ENCODE results near the gene MAP6D1. TPM values are rescaled to one million over a fixed set of nuclear protein-coding genes. Genes with fewer than 3 reads are reported as not detected.

Gene MAP6D1
- polyA plus RNA-seq, 1 donor: 0.88 TPM

DNA sequence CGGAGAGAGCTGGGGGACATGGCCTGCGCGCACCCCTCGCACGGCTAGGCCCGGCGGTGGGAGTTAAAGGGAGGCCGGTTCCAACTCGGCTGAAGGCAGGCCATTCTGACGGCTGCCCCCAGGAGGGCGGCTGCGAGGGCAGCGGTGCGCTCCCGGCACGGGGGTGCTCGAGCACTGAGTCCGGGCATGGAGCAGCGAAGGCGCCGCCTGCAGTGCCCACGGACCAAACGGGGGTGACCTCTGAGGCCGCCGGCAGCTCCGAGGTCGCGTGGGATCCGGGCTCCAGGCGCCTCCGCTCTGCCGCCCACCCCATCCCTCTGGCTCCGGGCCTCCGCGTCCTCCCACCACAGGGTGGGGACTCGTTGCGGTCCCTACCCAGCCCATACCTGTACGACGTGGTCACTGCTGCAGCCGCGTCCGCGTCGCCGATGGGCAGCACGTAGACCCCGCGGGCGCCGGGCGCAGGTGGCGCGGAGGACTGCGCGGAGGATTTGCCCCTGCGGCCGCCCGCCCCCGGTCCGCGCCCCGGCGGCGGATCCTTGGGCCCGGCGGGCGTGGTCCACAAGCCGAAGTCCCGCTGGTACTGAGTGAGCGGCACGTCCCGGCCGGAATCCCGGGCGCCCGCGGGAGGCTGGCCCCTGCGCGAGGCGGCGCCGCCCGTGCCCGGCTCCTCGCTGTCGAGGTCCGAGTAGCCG, 469 bp downstream of the MAP6D1 start:
- DNase-seq: no peak

DNA sequence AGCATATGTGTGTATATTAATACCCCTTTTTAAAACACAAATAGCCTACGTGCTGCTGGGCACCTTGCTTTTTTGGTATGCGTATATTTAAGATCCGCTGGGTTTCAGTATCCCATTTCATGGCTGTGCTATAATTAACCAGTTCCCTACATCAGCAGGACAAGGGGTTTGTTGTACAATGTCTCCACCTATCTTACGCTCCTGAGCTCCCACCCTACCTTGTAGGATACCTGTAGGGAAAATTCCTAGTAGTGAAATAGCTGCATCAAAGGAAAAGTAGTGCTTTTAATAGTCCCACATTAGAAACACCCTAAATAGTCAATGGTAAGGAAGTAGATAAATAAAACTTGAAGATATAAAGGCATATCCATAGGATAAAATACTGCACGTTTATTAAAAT, 1.4 kb downstream of the MAP6D1 start:
- no peak for DNase-seq

DNA sequence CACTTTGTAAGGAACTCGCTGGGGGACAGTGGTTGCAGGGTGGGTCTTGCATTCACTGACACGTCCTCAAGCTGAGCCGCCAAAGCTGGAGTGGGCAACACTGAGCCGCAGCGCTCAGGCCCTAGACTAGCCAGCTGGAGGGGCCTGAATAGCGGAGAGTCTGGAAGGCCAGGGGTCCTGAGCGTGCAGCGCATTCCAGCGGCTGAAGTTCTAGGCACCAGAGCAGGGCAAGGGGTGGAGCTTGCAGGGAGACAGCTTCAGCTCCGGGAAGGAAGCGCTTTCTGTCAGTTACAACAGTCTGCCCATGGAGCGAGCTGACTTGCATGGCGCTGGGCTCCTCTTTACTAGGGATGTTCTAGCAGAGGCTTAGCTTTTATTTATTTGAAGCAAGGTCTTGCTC, 2.7 kb downstream of the MAP6D1 start:
- no peak for DNase-seq

DNA sequence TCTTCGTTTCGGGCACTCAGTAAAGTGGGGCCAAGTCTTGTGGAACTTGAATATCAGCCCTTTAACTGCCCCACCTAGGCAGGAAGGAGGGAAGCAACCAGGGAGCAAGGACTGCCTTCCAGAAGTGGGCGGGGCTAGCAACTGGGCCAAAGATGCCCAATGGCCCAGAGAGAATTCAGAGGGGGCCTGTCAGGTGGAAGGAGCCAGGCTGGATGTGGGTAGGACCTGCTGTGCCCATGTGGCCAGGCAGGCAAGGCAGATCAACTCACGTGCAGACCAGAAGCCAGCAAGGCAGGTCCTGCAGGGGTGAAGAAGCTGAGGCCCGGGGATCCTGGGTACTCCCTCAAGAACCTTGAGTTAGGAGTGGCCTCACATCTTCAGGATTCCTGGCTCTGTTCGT, 5.5 kb downstream of the MAP6D1 start:
- DNase-seq: no peak

DNA sequence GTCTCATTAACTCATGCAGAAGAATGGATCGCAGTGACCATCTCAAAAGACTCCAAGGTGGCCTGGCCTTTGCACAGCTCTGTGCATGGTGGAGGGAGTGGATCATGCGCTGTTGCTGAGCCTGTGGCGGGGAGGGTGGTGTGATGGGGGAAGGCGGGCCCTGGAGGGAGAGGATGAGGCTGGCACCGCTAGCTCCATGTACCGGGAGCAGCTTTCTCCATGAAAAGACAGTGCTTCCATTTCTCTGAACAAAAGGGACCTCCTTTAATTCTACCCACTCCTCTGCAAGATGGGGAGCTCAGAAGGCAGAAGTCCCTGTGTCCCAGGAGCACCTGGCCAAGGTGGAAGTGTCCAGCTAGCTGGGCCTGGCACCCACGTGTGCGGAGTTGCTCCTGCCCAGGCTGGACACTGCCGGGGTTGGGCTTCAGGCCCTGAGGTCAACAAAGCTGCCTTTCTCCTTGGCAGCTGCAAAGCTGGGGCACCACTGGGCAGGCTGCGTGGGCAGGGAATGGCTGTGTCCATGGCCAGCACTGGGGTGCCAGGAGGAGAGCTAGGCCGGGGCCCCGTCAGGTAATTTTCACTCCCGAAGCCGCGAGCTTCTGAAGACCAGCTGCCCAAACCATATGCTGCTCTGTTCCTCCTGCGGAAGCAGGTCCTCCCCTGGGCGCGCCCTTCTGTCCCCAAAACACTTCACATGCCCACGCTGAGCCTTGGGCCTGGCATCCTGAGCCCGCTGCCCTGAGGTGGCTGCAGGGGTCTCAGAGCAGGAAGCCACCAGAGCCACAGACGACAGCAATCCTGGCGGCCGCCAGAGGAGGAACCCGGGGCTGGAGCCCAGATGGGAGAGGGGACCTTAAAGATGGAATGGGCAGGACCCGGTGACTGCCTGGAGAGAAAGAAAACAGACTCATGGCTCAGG, 6.4 kb downstream of the MAP6D1 start:
- no peak for DNase-seq

DNA sequence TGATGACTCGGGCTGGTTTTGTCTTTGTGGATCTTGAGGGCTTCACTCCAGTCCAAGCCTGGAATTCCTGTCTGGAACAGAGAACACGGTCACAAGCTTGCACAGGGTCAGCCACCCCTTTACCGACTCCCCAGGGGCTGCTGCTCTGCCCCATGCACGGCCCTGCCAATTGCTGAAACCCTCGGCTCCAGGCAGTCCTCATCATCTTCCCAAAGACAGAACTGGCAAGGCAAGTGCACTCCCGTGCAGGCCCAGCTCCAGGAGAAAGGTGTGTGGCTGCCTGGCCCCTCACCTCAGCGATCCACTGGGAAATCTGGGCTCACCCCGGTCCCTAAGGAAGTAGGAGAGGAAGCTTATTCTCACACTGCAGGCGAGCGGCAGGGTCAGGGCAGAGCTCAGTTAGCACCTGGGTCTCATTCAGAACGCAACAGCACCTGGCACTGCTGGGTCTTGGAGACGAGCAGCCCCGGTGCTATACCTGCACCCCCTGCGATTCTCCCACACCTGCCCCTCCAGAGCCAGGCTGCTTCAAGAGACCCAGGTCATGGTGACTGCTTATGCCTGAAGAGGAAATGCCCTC, 7.2 kb downstream of the MAP6D1 start:
- no peak for DNase-seq

DNA sequence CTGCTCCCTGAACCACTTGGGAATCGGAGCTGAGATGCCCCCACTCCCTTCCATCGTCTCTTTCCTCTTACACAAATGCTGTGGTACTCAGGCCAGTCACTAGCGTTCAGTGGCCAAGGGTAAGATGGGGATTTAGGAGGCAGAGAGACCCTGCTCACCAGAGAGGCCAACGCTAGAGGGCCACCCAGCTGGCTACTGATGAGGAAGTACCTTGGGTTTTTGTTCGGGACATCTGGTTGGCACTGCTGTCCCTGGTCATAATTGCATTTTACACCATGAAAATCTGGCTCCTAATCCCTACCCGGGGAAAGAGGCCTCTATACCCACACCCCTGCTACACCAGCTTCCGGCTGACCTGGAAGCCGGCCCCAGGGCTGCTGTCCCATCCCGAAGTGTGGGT, 7.7 kb downstream of the MAP6D1 start:
- DNase-seq: no peak

DNA sequence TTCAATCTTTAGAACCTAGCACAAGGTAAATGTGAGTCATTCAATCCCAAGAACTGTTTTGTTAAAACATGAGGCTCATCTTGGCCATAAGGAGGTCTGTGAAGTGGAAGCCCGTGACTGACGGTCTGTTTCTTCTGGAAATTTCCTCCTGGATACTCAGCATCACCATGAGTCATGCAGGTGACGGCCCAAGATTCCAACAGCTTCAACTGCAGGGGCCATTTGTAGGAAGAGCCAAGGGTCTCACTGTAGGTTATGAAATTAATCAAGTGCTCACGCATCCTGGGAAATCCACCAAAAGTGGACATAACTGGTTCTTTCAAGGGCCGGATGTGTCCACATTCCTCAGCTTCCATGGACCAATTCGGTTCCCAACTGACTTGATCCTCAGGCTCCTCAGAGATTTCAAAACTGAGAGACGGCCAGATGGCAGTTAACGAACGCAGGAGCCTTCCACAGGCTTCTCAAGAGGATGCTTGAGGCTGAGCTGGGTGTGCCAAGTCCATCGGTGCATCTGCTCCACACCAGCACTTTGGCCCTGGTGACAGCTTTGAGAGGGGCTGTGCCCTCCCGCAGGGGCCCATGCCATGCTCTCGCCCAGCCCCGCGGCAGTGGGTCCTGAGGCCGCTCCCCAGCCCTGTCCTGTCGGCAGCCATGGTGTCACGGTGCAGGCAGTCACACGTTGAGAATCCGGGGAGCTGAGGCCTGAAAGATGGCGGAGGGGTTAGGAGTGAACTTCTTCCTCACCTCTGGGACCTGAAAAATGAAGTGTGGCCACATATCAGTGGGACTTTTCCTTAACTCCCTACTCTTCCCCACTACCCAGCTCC, 8.5 kb downstream of the MAP6D1 start:
- DNase-seq: no peak

DNA sequence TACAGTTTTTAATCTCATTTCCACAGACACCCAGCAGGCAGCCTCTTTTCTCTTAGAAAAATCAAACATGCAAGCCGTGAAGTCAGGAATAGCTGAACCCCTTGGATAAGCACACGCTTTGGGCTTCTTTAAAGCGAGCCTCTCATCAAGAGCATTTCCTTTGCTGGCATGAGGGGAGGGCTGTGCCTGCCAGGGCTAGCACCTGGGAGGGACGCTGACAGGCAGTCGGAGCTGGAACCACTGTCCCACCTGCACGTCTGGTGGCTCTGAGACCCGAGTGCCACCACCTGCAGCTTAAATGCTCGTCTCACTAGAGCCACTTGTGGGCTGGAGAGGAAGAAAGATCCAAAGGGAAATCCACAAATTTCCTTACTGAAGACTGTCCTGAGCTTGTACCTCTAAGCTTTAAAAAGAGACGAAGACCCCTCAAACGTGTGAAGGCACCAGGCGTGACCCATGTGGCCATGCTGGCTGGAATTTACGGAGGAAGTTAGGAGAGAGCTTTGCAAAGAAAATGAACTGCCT, 9.4 kb downstream of the MAP6D1 start:
- no peak for DNase-seq

DNA sequence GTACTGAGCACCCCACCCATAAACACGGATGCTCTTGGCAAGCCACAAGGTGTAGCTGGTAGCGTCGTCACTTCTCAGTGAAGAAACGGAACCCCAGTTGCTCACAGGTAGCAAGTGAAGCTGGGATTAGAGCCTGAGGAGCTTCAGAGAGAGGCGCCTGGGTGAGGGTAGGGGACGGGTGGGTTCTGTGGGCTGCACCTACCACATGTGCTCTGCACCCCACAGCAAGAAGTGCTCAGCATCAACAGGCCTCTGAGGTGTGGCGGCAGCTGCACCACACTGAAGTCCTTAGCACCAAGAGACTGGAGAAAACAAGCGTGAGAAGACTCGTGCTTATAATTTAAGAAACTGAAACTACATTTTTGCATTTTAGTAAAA, 9.8 kb downstream of the MAP6D1 start:
- DNase-seq: no peak

DNA sequence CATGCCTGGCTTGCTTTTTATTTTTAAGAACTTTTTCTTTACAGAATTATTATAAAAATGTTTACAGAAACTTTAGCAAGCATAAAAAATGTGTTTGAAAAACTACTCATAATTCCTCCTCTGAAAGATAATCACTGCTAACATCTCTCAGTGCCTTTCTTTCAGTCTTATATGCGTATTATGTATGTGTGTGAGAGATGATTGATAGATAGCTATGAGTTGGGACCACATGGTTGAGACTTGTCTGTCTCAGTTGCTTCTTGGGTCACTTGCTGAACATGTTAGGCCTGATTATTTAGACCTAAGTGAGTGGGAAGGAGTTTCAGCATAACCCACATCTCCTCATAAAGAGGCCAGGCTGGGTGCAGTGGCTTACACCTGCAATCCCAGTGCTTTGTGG, 11.1 kb downstream of the MAP6D1 start:
- no peak for DNase-seq

DNA sequence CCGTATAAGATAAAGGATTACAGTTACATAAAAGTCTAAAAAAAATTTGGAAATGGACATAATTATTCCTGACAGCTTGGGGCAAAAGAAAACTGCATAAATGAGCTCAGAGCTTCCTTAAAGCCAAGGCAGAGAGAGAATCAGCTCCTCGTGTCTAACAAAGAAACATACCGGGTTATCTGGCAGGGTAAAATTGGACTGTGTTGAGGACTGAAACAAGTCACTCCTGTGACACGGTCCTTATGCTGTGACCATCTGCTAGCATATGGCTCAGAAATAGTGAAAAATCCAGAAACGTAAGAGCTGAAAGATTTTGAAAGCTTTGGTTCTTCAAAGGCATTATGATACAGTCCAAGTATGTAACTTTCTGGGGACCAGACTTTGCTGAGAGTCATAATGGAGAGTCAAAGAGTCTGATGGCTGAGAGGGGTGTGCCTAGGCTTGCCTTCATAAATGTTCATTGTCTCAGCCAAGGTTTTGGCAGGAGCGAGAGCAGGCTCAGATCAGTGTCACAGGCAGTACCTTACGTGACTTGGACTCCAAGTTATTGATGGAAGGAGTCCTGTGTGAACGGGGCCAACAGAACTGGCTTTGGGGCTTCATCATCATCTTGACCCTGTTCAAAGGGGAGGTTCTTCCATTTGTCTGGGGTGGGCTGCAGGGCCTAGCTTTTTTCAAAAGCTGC, 12.5 kb downstream of the MAP6D1 start:
- DNase-seq: no peak

DNA sequence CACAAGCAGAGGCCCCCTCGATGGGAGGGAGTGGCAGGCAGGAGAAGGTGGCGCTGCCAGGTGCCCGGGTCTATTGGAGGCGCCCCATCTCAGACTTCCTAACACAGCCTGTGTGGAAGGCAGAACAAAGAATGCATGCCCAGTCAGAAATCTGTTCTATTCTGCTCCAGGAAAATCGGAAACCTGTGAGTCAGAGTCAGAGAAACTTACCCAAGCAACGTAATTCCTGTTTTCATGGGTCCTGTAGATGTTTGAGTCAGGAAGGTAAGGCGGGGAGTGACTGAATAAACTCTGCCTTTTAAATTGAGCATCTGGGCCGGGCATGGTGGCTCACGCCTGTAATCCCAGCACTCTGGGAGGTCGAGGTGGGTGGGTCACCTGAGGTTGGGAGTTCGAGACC, 13.7 kb downstream of the MAP6D1 start:
- DNase-seq: no peak

DNA sequence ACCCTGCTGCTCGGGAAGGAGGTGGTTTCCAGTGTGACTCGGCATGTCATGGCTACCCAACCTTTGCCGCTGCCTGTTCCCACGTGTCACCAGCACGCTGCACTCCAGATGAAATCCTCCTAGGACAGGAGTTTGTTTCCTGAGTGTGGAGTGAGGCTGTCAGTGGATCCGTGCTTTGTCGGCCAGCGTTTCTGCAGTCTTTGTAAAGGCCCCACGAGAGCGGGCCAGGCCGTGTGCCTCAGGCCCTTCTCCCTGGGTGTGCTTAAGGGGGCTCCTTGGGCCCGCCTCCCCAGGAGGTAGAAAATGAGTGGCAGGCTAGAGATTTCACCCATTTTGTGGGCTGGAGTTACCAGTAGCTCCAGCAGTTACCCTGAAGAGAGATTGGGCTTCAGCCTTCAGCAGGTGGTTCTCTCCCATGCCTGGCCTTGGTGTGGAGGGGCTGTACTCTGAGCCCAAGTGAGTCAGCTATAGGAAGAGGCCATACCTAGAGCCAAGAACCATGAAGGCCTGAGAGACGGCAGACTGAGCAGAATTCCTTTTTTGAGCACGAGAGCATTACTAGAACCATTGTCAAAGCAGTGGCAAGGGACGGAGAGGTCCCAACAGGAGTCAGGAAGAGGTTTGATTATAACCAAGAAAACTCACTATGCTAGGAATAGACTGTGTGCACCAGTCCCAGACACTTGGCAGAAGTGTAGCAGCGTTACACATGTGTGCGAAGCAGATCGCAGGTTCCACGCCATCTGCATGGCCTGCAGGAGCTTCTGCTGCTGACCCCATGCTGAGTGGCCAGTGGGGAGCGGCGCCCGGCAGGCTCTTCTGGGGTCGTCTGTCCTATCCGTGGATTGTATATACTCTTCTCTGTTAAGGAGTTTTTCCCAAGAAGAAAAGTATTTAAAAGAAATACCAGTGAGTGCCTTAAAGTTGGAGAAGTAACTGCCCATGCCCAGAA, 14.5 kb downstream of the MAP6D1 start:
- DNase-seq: no peak

DNA sequence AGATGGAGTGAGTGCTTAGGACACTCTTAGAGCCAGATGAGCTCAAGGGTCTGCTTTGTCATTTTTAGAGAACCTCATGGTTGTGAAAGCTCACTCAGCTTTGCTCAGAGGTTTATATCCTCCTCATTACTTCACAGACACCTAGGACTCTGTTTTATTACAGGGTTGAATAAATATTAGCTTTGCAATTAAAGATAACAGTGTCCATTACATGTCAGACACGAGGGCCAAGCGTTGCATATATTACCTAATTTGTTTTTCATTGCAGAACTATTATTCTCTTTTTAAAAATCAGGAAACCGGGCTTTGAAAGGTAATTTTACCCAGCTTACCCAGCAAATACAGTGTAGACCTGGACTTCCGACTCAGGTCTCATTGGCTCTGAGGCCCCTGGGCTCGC, 16.1 kb downstream of the MAP6D1 start:
- no peak for DNase-seq

DNA sequence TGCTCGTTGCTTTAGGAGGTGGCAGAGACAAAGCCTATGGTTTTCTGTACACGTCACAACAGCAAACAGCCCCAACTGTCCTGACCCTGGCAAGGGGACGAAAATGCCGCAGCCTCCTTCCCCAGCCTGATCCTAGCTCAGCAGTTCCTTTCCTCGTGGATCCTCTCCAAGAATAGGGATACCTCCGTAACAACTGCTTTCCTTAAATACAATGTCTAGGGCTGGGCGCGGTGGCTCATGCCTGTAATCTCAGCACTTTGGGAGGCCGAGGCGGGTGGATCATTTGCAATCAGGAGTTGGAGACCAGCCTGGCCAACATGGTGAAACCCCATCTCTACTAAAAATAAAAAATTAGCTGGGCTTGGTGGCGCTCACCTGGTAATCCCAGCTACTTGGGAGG, 17.0 kb downstream of the MAP6D1 start:
- no peak for DNase-seq

DNA sequence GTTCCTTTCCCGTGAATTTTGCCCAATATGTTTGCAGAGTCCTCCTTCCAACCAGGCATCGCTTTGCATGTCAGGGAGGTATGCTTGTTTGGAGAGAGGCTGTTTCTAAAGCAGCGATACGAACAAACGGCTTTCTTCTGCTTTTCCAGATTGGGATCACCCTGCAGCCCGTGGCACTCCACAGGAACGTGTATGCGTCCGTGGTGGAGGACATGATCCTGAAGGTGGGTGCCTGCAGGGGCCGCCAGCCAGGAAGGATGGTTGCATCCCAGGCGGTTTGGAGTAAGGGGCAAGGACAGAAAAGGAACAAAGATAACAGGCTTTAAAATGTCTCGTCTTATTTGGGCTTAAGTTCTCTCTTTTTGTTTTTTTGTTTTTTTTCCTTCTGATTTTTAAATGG, 17.5 kb downstream of the MAP6D1 start:
- no peak for DNase-seq

DNA sequence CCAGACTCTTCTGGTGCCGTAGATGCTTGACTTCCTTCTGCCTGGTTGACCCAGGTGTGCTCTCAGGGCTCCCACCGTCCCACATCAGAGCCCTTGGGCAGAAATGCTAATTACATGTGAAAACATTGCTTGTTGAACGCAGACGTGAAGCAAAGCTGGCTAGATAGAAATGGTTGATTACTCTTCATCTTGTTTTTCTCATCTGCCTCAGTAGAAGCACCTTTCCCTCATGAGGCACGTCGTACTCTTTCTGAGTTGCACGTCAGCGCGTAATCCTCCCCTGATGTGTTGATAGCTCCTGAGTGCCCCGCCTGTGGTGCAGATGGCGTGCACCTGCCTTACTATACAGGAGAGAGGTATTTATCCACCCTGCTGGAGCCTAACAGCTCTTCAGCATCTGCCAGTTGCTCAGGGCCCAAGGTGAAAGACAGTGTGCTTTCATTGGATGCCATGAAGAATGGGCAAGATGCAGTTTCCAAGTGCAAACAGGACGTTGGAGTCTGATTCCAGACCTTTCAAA, 18.1 kb downstream of the MAP6D1 start:
- no peak for DNase-seq

DNA sequence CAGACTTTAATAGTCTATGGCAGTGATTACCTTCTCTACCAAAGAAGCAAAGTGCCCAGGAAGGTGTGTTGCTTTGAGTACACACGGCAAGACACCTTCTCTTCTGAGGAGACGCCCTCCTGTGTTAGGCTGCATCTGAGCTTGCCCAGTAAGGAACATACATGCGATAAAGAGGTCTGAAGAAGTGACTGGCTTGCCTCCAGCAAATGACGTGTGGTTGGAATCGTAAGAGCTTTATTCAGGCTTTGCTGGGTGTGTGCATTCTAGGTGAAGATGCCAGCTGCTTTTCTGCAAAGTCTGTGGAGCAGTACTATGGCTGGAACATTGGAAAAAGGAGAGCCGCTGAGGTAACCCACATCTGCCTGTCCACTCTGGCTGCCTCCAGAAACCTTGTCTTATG, 22.4 kb downstream of the MAP6D1 start:
- no peak for DNase-seq

DNA sequence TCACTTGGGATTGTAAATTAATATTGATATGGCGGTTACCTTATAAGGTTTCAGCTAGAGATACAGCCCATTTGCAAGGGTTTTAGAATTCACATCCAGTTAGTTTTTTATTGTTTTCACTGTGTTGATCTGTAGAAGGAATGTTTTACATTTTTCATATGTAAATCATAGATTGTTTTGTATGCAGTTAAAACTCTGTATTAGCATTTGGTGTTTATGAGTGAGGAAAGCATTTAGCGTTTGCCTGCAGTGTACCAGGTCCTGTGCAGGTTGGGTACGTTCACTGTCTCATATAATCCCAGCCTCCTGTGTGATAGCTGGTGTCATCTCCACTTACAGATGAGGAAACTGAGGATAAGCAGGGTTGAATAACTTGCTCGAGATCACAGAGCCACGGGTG, 23.8 kb downstream of the MAP6D1 start:
- DNase-seq: no peak
